Panc1 (cell line): ENCODE measurements around the gene RUSC1. TPM values are rescaled to one million over a fixed set of nuclear protein-coding genes. Genes with fewer than 3 reads are reported as not detected.

ENCODE experiments used
- ATAC-seq: fragments of 200-7000 bp; cut with Tn5 transposase; 2 replicates; pipeline ENCODE4 v1.9.1; 2020; ENCODE audit warnings: mild to moderate bottlenecking, moderate library complexity
- BruUV-seq: library from RNA; stranded (reverse); fragments of 400-500 nt; replicated peaks from 2 replicates; lab custom pipeline; 2021; lab: Mats Ljungman, UMichigan
- CTCF ChIA-PET: fragments of 300-600 bp; sonication (Branson Sonifier 250); formaldehyde crosslinking; loops from one replicate; lab custom pipeline; 2022; ENCODE audit warnings: antibody characterized with exemption; lab: Charles Lee
- POLR2A ChIA-PET: fragments of 300-600 bp; sonication (Branson Sonifier 250); formaldehyde crosslinking; loops from one replicate; lab custom pipeline; 2022; ENCODE audit warnings: antibody characterized with exemption; lab: Charles Lee
- DNase-seq: peaks from one replicate; pipeline ENCODE4 v3.0.0-alpha.2; 2010; ENCODE audit warnings: low read depth, low spot score
- H3K27ac ChIP-seq: 2 replicates; pipeline ENCODE4 v1.5.1; 2011; ENCODE audit warnings: mild to moderate bottlenecking, low read length, inconsistent platforms
- H3K27me3 ChIP-seq: fragments of 200-500 bp; sonication (Bioruptor generic); 2 replicates; pipeline ENCODE4 v1.6.0; 2014; ENCODE audit warnings: low read length, inconsistent platforms; ENCODE audit not compliant: control insufficient read depth, insufficient read depth
- H3K36me3 ChIP-seq: fragments of 200-500 bp; sonication (Bioruptor generic); 2 replicates; pipeline ENCODE4 v1.5.1; 2014; ENCODE audit warnings: inconsistent platforms, mild to moderate bottlenecking, low read length, moderate library complexity; ENCODE audit not compliant: control insufficient read depth, insufficient read depth
- H3K4me1 ChIP-seq: 2 replicates; pipeline ENCODE4 v1.5.1; 2011; ENCODE audit warnings: inconsistent platforms, mild to moderate bottlenecking, low read length, moderate library complexity; ENCODE audit not compliant: control insufficient read depth, insufficient read depth
- H3K4me3 ChIP-seq, 2 experiments: 2 replicates each; pipeline ENCODE4 v1.5.1; 2011 to 2012; ENCODE audit warnings: low read depth in 2 of 2, low read length in 2 of 2, mild to moderate bottlenecking in 2 of 2, inconsistent platforms in 1 of 2, moderate library complexity in 1 of 2
- H3K9me3 ChIP-seq: fragments of 200-500 bp; sonication (Bioruptor generic); 2 replicates; pipeline ENCODE4 v1.5.1; 2014; ENCODE audit warnings: low read depth, mild to moderate bottlenecking, inconsistent platforms, low read length, moderate library complexity; ENCODE audit not compliant: control insufficient read depth, insufficient read depth
- CTCF ChIP-seq: fragments of 450-650 bp; IDR thresholded peaks from 2 replicates; pipeline ENCODE4 v1.5.1; 2017; ENCODE audit warnings: mild to moderate bottlenecking
- POLR2AphosphoS5 ChIP-seq: IDR thresholded peaks from 2 replicates; pipeline ENCODE4 v1.6.1; 2012; ENCODE audit warnings: mild to moderate bottlenecking, low read depth, low read length, moderate library complexity
- SIN3A ChIP-seq: IDR thresholded peaks from 2 replicates; pipeline ENCODE4 v1.6.1; 2012; ENCODE audit warnings: low read depth, mild to moderate bottlenecking, low read length, moderate library complexity, borderline replicate concordance; ENCODE audit not compliant: insufficient read depth
- TCF7L2 ChIP-seq: IDR thresholded peaks from 2 replicates; pipeline ENCODE4 v1.6.1; 2011; ENCODE audit warnings: mild to moderate bottlenecking, low read depth, low read length, inconsistent platforms
- in situ Hi-C: cut with HindIII; loops from 2 replicates; pipeline ENCODE4 v1.10.0; 2016; ENCODE audit warnings: low sequenced_read_pairs, low pct_unique_long_range_greater_than_20kb
- intact Hi-C: fragments of 100-400 bp; cut with micrococcal nuclease; formaldehyde crosslinking; loops from one replicate; pipeline ENCODE4 v1.10.0; 2022; ENCODE audit not compliant: unreplicated experiment
- total RNA-seq: library from RNA; stranded (reverse); gene quantifications from one replicate; pipeline ENCODE4 v1.2.1, GENCODE V29; 2021; ENCODE audit not compliant: unreplicated experiment
- TF ChIP-seq, protein P1 (sequence below), 2 experiments: IDR thresholded peaks; 2 replicates each; pipeline ENCODE4 v1.6.1; 2011 to 2012; ENCODE audit warnings: low read depth in 2 of 2, control low read depth in 1 of 2, low read length in 1 of 2, mild to moderate bottlenecking in 1 of 2, moderate library complexity in 1 of 2; ENCODE audit not compliant: insufficient read depth in 1 of 2

Gene RUSC1
- total RNA-seq, 1 experiment from 2014 or later: 77.9 TPM

DNA sequence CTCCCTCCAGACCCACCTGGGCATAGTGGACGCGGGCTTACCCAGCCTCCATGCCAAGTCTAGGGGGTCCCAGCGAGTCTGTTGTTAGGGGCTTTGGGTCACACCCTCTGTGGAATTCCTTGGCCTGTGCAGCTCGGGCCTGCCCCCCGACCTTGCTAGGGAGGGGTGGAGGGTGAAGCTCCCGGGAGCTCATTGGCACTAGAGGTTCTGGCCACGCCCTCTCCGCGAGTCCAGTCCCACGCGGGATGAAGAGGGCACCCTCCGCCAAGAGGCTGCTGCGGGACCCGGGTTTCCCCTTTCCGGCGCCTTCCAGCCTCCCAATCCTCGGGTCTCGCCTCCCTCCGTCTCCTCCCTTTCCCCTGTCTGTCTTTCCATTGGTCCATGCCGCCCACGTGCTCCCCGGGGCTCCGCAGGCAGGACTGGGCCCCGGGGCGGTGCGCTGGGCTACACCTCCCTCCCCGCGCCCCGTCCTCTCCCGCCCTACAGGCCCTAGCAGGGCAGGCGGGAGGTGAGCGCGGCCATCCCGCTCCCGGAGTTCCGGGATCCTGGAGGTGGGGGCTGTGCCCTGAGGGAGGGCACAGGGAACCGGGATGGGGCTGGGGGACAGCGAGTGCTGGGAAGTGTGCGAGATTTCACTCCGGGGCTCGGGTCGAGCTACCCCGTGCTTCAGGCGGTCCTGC is 3.5 kb downstream of the RUSC1 start:
- ChIA-PET CTCF (interaction anchor here (0.6 to 3.5 kb wide), 5 partner anchors 46 to 405 kb away, joined by 3 to 34 read pairs (median 4); no protein-coding TSS in a partner anchor), POLR2A (interaction anchor here (0.5 to 0.9 kb wide), 4 partner anchors 12 to 125 kb away, joined by 3 to 8 read pairs (median 6); no protein-coding TSS in a partner anchor)
- Histone ChIP-seq H3K4me1 (peaks cover 47% of the 10 kb centered on the region), H3K27me3 (no peaks in the 10 kb centered on the region), H3K36me3 (no peaks in the 10 kb centered on the region; the same call in none of the 2 replicates), H3K4me3 (peak overlapping the region; percentile 92 to 96), H3K27ac (peak overlapping the region; percentile 95), H3K9me3 (no peaks in the 10 kb centered on the region)
- DNase-seq (peak; percentile 87), ATAC-seq (peak; percentile 76)
- in situ Hi-C loops (no loop called here), intact Hi-C loops (no loop called here)
- no peak; the same call in 1 of the 2 replicates for TF ChIP-seq SIN3A
- TF ChIP-seq POLR2AphosphoS5: 0 out of 2 replicates have a peak, but pooled peaks have one; percentile 56
- BruUV-seq: no TSS peak

- H3K4me3 ChIP-seq: peak overlapping the region; percentile 92 to 96
- H3K27ac ChIP-seq: peak overlapping the region; percentile 95
- in situ Hi-C loops (no loop called here), intact Hi-C loops (no loop called here)
- H3K36me3 ChIP-seq: no peaks in the 10 kb centered on the region; the same call in none of the 2 replicates
- POLR2A ChIA-PET: interaction anchor here (0.9 kb wide), 1 partner anchor 115 kb away, joined by 3 read pairs; no protein-coding TSS in a partner anchor
- H3K9me3 ChIP-seq: no peaks in the 10 kb centered on the region
- ATAC-seq (peak; percentile 28), DNase-seq (no peak)
- H3K4me1 ChIP-seq: peaks cover 40% of the 10 kb centered on the region
- no peaks in the 10 kb centered on the region for H3K27me3 ChIP-seq
- CTCF ChIA-PET: interaction anchor here (3.5 kb wide), 1 partner anchor 74 kb away, joined by 34 read pairs; no protein-coding TSS in a partner anchor
- TF ChIP-seq, protein P1, sequence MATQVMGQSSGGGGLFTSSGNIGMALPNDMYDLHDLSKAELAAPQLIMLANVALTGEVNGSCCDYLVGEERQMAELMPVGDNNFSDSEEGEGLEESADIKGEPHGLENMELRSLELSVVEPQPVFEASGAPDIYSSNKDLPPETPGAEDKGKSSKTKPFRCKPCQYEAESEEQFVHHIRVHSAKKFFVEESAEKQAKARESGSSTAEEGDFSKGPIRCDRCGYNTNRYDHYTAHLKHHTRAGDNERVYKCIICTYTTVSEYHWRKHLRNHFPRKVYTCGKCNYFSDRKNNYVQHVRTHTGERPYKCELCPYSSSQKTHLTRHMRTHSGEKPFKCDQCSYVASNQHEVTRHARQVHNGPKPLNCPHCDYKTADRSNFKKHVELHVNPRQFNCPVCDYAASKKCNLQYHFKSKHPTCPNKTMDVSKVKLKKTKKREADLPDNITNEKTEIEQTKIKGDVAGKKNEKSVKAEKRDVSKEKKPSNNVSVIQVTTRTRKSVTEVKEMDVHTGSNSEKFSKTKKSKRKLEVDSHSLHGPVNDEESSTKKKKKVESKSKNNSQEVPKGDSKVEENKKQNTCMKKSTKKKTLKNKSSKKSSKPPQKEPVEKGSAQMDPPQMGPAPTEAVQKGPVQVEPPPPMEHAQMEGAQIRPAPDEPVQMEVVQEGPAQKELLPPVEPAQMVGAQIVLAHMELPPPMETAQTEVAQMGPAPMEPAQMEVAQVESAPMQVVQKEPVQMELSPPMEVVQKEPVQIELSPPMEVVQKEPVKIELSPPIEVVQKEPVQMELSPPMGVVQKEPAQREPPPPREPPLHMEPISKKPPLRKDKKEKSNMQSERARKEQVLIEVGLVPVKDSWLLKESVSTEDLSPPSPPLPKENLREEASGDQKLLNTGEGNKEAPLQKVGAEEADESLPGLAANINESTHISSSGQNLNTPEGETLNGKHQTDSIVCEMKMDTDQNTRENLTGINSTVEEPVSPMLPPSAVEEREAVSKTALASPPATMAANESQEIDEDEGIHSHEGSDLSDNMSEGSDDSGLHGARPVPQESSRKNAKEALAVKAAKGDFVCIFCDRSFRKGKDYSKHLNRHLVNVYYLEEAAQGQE (IDR thresholded peaks at IDR 0.05; ENCODE audit: insufficient read depth in 1 of 2, low read depth in 2 of 2, low read length in 1 of 2): 0 out of 4 replicates have a peak, but pooled peaks of 1 of the 2 experiments have one; percentile 4
- TF ChIP-seq TCF7L2: no peak
- peak; percentile 79; the same call in 1 of the 2 replicates for TF ChIP-seq CTCF
- 0 out of 2 replicates have a peak, but pooled peaks have one; percentile 25 for TF ChIP-seq POLR2AphosphoS5
- BruUV-seq: TSS peak; percentile 59
Measured at GRCh38 chr1:155324717-155325602, 4.3 kb downstream of the RUSC1 start.
